Motor neuron (in vitro differentiated cells): ENCODE data around the gene FAM118B. TPM values are rescaled to one million over a fixed set of nuclear protein-coding genes. Genes with fewer than 3 reads are reported as not detected.

ENCODE experiments used
- ATAC-seq, 8 experiments: fragments of 200-7000 bp; cut with Tn5 transposase; replicated peaks in 6 of 8; 2 replicates each; pipeline ENCODE4 v1.8.0; 2021; ENCODE audit warnings: mild to moderate bottlenecking in 8 of 8, moderate library complexity in 8 of 8
- H3K27ac ChIP-seq, 2 donors: fragments of 250-450 bp; sonication (Bioruptor Pico); 2 replicates each; pipeline ENCODE4 v1.9.0; 2021; ENCODE audit warnings: antibody characterized with exemption in 2 of 2, mild to moderate bottlenecking in 2 of 2, moderate library complexity in 1 of 2
- H3K4me1 ChIP-seq, 2 donors: fragments of 250-450 bp; sonication (Bioruptor Pico); replicated peaks in 1 of 2; 2 replicates each; pipeline ENCODE4 v1.6.1; 2021; ENCODE audit warnings: antibody characterized with exemption in 2 of 2, mild to moderate bottlenecking in 2 of 2, moderate library complexity in 1 of 2
- H3K4me3 ChIP-seq, 5 donors: fragments of 250-450 bp; sonication (Bioruptor Pico); 2 replicates each; pipeline ENCODE4 v1.9.0; 2021; ENCODE audit warnings: antibody characterized with exemption in 5 of 5, mild to moderate bottlenecking in 5 of 5, moderate library complexity in 4 of 5
- WGBS, 10 experiments: fragments of 450-650 bp; shearing (Covaris generic); methylation state at CpG; one replicate each; pipeline ENCODE4 v1.0.0; 2022; 5-methylcytosine and 5-hydroxymethylcytosine counted together
- in situ Hi-C, 9 experiments: fragments of 400-800 bp; cut with MboI; loops; one replicate each; pipeline ENCODE4 v1.15.0; 2021; ENCODE audit warnings: low sequenced_read_pairs in 9 of 9, low pct_unique_long_range_greater_than_20kb in 2 of 9; ENCODE audit not compliant: unreplicated experiment in 9 of 9
- total RNA-seq, 8 experiments: library from RNA; unstranded; fragments of 300-600 nt; gene quantifications; 2 replicates each; pipeline versions ENCODE4 v1.2.3 to v1.2.4, GENCODE V29; 2022

The FAM118B gene
- total RNA-seq, 8 experiments from 2014 or later, result 11.1 to 27.1 (median 19.9) TPM

GRCh38 chr11:126174816-126175215 lies 36.8 kb upstream of the FAM118B start:
- Histone ChIP-seq H3K4me1 (peaks cover 5 to 9% of the 10 kb centered on the region in 2 donors), H3K27ac (no peak overlapping the region), H3K4me3 (no peak overlapping the region)
- no peak for ATAC-seq
- 80 to 100% methylated on average over 1 to 4 of the region's 7 CpGs; no CpG with 5 or more reads in 8 of the 10 experiments for WGBS, 10 experiments
- in situ Hi-C loops, result loop anchor here in 3 of 9 experiments (25.0 kb wide), 3 partner anchors 113 to 263 kb away; partner anchors contain the start of genes CDON (in 1 of the 3), DDX25 (in 1 of the 3), PUS3 (in 1 of the 3) and VSIG10L2 (in 1 of the 3)

GRCh38 chr11:126175393-126175792 lies 36.2 kb upstream of the FAM118B start:
- Histone ChIP-seq H3K4me3 (no peak overlapping the region), H3K4me1 (peaks cover 5 to 9% of the 10 kb centered on the region in 2 donors), H3K27ac (no peak overlapping the region)
- WGBS, 10 experiments, result 27 to 95% (median 79%) methylated on average over 1 to 9 of the region's 15 CpGs; no CpG with 5 or more reads in 4 of the 10 experiments
- peak in 2 of 8 experiments; percentile 43 to 44 for ATAC-seq
- in situ Hi-C loops, result loop anchor here in 3 of 9 experiments (25.0 kb wide), 3 partner anchors 113 to 263 kb away; partner anchors contain the start of genes CDON (in 1 of the 3), DDX25 (in 1 of the 3), PUS3 (in 1 of the 3) and VSIG10L2 (in 1 of the 3)

GRCh38 chr11:126176853-126177470 lies 34.6 kb upstream of the FAM118B start:
- in situ Hi-C loops, result loop anchor here in 3 of 9 experiments (25.0 kb wide), 3 partner anchors 115 to 265 kb away; partner anchors contain the start of genes CDON (in 1 of the 3), DDX25 (in 1 of the 3), PUS3 (in 1 of the 3) and VSIG10L2 (in 1 of the 3)
- Histone ChIP-seq H3K4me3 (no peak overlapping the region), H3K4me1 (peaks cover 5 to 9% of the 10 kb centered on the region in 2 donors), H3K27ac (no peak overlapping the region)
- ATAC-seq, result no peak
- WGBS, 10 experiments, result 50 to 100% (median 88%) methylated on average over 1 to 5 of the region's 8 CpGs; no CpG with 5 or more reads in 4 of the 10 experiments

GRCh38 chr11:126181939-126182730 lies 29.4 kb upstream of the FAM118B start:
- 50 to 100% (median 92%) methylated on average over 1 to 5 of the region's 13 CpGs; no CpG with 5 or more reads in 4 of the 10 experiments for WGBS, 10 experiments
- in situ Hi-C loops, result loop anchor here in 3 of 9 experiments (25.0 kb wide), 3 partner anchors 120 to 270 kb away; partner anchors contain the start of genes CDON (in 1 of the 3), DDX25 (in 1 of the 3), PUS3 (in 1 of the 3) and VSIG10L2 (in 1 of the 3)

GRCh38 chr11:126182787-126183445 lies 28.7 kb upstream of the FAM118B start:
- ATAC-seq, result no peak
- in situ Hi-C loops, result loop anchor here in 3 of 9 experiments (25.0 kb wide), 3 partner anchors 121 to 271 kb away; partner anchors contain the start of genes CDON (in 1 of the 3), DDX25 (in 1 of the 3), PUS3 (in 1 of the 3) and VSIG10L2 (in 1 of the 3)

More at GRCh38 chr11:126181939-126182730, 29.4 kb upstream of the FAM118B start:
- no peak overlapping the region for H3K27ac ChIP-seq
- no peak for ATAC-seq
- H3K4me1 ChIP-seq, result peaks cover 8 to 12% of the 10 kb centered on the region in 2 donors
- H3K4me3 ChIP-seq, result no peak overlapping the region

DNA sequence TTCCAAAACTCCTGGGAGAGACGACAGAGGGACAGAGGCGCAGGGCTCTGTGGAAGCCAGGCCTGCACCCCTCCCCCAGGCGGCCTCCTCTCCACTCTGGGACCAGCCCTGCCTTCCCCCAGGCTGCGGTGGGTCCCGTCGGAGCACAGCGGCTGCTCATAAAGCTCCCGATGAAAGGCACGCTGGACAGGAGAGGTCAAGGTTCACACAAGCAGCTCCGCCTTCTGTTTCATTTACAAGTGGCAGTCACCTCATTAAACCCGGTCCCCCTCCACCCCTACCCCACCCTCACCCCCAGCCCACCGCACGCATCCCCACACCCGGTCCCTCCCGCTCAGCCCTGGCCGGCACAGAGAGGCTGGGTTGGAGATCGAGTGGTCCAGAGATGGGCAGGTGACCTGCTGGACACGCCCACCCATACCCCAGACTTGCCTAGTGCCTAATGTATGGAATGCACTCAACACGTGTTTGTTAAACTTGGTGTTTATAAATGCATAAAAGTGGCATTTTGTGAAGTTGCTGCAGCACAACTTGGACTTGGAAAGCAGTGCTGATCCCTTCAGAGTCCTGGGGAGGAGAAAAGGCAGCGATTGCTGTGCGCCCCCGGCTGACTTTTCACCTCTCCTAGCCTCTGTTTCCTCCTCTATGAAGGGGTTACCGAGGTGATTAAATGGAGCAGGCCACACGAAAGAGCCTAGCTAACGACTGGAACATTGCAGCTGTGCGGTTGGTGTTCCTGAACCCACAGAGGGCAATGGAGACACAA lies 26.1 kb upstream of the FAM118B start:
- WGBS, 10 experiments, result 11 to 97% (median 93%) methylated on average over 3 to 5 of the region's 26 CpGs; no CpG with 5 or more reads in 5 of the 10 experiments
- Histone ChIP-seq H3K27ac (no peak overlapping the region), H3K4me3 (no peak overlapping the region), H3K4me1 (peaks cover 8 to 12% of the 10 kb centered on the region in 2 donors)
- peak in 5 of 8 experiments; percentile 37 to 93 (median 88) for ATAC-seq
- in situ Hi-C loops, result loop anchor here in 3 of 9 experiments (25.0 kb wide), 3 partner anchors 123 to 273 kb away; partner anchors contain the start of genes CDON (in 1 of the 3), DDX25 (in 1 of the 3), PUS3 (in 1 of the 3) and VSIG10L2 (in 1 of the 3)

More at GRCh38 chr11:126182787-126183445, 28.7 kb upstream of the FAM118B start:
- H3K4me3 ChIP-seq, result no peak overlapping the region
- peaks cover 8 to 12% of the 10 kb centered on the region in 2 donors for H3K4me1 ChIP-seq
- WGBS, 10 experiments, result 89 to 100% (median 98%) methylated on average over 1 to 9 of the region's 11 CpGs
- H3K27ac ChIP-seq, result no peak overlapping the region

DNA sequence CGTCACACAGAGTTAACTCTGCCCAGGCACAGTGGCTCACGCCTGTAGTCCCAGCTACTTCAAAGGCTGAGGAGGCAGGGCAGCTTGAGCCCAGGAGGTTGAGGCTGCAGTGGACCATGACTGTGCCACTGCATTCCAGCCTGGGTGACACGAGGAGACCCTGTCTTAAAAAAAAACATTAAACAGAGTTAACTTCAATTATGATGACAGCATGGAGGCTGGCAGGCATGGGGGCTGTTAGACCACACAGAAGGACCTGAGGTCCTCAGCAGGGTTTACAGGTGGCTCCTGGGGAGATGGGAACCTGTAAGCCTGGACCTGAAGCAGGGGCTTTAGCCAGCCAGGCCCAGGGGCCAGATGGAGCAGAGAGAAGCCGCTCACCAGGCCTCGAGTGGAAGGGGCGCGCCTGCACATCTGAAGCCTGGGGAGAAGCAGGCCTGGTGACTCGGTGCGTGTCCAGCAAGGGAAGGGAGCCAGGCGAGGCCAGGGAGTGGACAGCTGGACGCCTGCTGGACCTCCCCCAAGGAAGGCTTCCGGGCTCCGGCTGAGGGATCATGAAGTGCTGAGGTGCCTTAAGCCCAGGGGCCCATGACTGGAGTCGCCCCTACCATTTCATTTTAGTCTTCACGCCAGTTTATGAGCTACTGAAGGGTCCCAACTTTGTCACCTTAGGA lies 25.4 kb upstream of the FAM118B start:
- Histone ChIP-seq H3K4me3 (no peak overlapping the region), H3K4me1 (peaks cover 8 to 12% of the 10 kb centered on the region in 2 donors), H3K27ac (no peak overlapping the region)
- ATAC-seq, result peak in 2 of 8 experiments; percentile 7 to 19
- WGBS, 10 experiments, result 56 to 100% (median 77%) methylated on average over 1 to 9 of the region's 15 CpGs; no CpG with 5 or more reads in 5 of the 10 experiments
- in situ Hi-C loops, result loop anchor here in 3 of 9 experiments (25.0 kb wide), 3 partner anchors 124 to 274 kb away; partner anchors contain the start of genes CDON (in 1 of the 3), DDX25 (in 1 of the 3), PUS3 (in 1 of the 3) and VSIG10L2 (in 1 of the 3)

DNA sequence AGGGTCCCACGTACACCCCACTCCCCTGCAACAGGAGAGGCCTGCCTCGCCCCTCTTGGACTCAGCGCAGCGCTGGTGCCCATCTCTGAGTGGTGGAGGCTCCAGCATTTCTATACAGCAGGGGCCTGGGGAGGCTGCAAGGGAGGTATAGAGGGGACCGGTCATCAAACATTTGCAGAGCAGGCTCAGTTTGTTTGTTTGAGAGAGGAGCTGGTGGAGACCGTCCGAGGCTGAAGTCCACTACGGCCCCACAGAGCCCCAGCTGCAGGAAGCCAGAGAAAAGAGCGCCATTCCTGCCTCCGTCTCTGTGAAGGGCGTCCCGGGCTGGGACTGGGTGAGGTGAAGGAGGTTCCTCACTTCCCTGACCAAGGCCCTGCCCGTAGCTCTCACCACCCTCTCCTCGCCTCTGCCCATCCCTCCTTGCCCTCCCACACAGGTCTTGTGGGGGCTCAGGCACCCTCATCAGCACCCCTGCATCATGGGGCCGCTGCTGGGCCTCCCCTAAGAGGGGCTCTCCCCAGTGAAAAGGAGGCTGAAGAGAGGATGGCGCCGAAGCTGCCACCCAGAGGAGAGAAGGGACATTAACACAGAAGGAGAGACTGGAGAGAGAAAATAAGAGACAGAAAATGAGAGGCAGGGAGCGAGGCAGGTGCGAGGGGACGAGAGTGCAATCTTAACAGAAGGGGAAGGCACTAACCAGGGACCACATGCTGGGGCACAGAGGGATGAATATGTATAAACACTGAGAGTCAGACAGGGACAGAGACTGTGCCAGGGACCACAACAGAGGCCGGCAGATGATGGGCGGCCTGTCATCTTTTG lies 24.7 kb upstream of the FAM118B start:
- WGBS, 10 experiments, result 38 to 92% (median 72%) methylated on average over 1 to 13 of the region's 22 CpGs; no CpG with 5 or more reads in 3 of the 10 experiments

GRCh38 chr11:126188332-126189108 lies 23.1 kb upstream of the FAM118B start:
- in situ Hi-C loops, result loop anchor here in 3 of 9 experiments (25.0 kb wide), 3 partner anchors 126 to 276 kb away; partner anchors contain the start of genes CDON (in 1 of the 3), DDX25 (in 1 of the 3), PUS3 (in 1 of the 3) and VSIG10L2 (in 1 of the 3)
- H3K4me1 ChIP-seq, result peaks cover 8 to 12% of the 10 kb centered on the region in 2 donors
- no peak overlapping the region for H3K27ac ChIP-seq
- WGBS, 10 experiments, result 75 to 100% (median 93%) methylated on average over 1 to 7 of the region's 15 CpGs; no CpG with 5 or more reads in 4 of the 10 experiments
- ATAC-seq, result no peak
- no peak overlapping the region for H3K4me3 ChIP-seq

More for the DNA sequence above, 24.7 kb upstream of the FAM118B start:
- ATAC-seq, result peak in 3 of 8 experiments; percentile 11 to 41 (median 27)
- H3K4me1 ChIP-seq, result peaks cover 8 to 12% of the 10 kb centered on the region in 2 donors
- in situ Hi-C loops, result loop anchor here in 3 of 9 experiments (25.0 kb wide), 3 partner anchors 125 to 275 kb away; partner anchors contain the start of genes CDON (in 1 of the 3), DDX25 (in 1 of the 3), PUS3 (in 1 of the 3) and VSIG10L2 (in 1 of the 3)
- H3K4me3 ChIP-seq, result no peak overlapping the region
- no peak overlapping the region for H3K27ac ChIP-seq
